GM23338 (cell line): ENCODE measurements around the gene C3orf22. TPM values are rescaled to one million over a fixed set of nuclear protein-coding genes. Genes with fewer than 3 reads are reported as not detected.

Source experiments
- ATAC-seq: fragments of 200-7000 bp; cut with Tn5 transposase; 3 replicates; pipeline ENCODE4 v1.9.1; 2020
- DNase-seq: peaks from one replicate; pipeline ENCODE4 v3.0.0-alpha.2; 2015; ENCODE audit warnings: low spot score
- H2AFZ ChIP-seq: fragments of 200-600 bp; sonication (generic); 2 replicates; pipeline ENCODE4 v1.8.0; 2016; ENCODE audit warnings: antibody characterized with exemption, mild to moderate bottlenecking, moderate library complexity
- H3F3A ChIP-seq: fragments of 200-600 bp; sonication (generic); replicated peaks from 2 replicates; pipeline ENCODE4 v1.8.0; 2017; ENCODE audit warnings: antibody characterized with exemption, mixed run types, low read depth
- H3K27ac ChIP-seq: fragments of 200-600 bp; sonication (generic); 2 replicates; pipeline ENCODE4 v1.6.1; 2016; ENCODE audit warnings: low read depth
- H3K27me3 ChIP-seq: fragments of 200-600 bp; sonication (generic); 2 replicates; pipeline ENCODE4 v1.8.0; 2016; ENCODE audit warnings: mild to moderate bottlenecking, mixed run types, moderate library complexity; ENCODE audit not compliant: insufficient read depth
- H3K36me3 ChIP-seq: fragments of 200-600 bp; sonication (generic); 2 replicates; pipeline ENCODE4 v1.8.0; 2016; ENCODE audit warnings: mild to moderate bottlenecking; ENCODE audit not compliant: insufficient read depth
- H3K4me1 ChIP-seq: fragments of 200-600 bp; sonication (generic); 2 replicates; pipeline ENCODE4 v1.8.0; 2016; ENCODE audit warnings: mild to moderate bottlenecking, moderate library complexity; ENCODE audit not compliant: insufficient read depth
- H3K4me2 ChIP-seq: fragments of 200-600 bp; sonication (generic); 2 replicates; pipeline ENCODE4 v1.7.1; 2017; ENCODE audit warnings: mixed run types
- H3K4me3 ChIP-seq: fragments of 200-600 bp; sonication (generic); 2 replicates; pipeline ENCODE4 v1.6.1; 2016; ENCODE audit warnings: mixed run types
- H3K79me2 ChIP-seq: fragments of 200-600 bp; sonication (generic); replicated peaks from 2 replicates; pipeline ENCODE4 v1.8.0; 2017; ENCODE audit warnings: mild to moderate bottlenecking; ENCODE audit not compliant: insufficient read depth
- H3K9me2 ChIP-seq: fragments of 200-600 bp; sonication (generic); 2 replicates; pipeline ENCODE4 v1.8.0; 2017; ENCODE audit not compliant: insufficient read depth
- H4K20me1 ChIP-seq: fragments of 200-600 bp; sonication (generic); replicated peaks from 2 replicates; pipeline ENCODE4 v1.8.0; 2017; ENCODE audit warnings: mild to moderate bottlenecking; ENCODE audit not compliant: insufficient read depth
- H3K27ac Mint-ChIP-seq: 2 replicates; pipeline ENCODE4 v1.8.0; 2020; ENCODE audit warnings: inconsistent platforms, mild to moderate bottlenecking, moderate library complexity, mixed read lengths
- H3K27me3 Mint-ChIP-seq: 3 replicates; pipeline ENCODE4 v1.8.0; 2022; ENCODE audit warnings: low read depth, mild to moderate bottlenecking, moderate library complexity, mixed read lengths, inconsistent platforms; ENCODE audit not compliant: insufficient read depth, poor library complexity
- H3K36me3 Mint-ChIP-seq: 3 replicates; pipeline ENCODE4 v1.8.0; 2021; ENCODE audit warnings: low read depth, mild to moderate bottlenecking, inconsistent platforms, moderate library complexity, mixed read lengths
- H3K4me1 Mint-ChIP-seq: 3 replicates; pipeline ENCODE4 v1.8.0; 2020; ENCODE audit warnings: mild to moderate bottlenecking, inconsistent platforms, mixed read lengths
- H3K4me3 Mint-ChIP-seq: 3 replicates; pipeline ENCODE4 v1.8.0; 2021; ENCODE audit warnings: moderate library complexity, mild to moderate bottlenecking, inconsistent platforms, mixed read lengths
- H3K9me3 Mint-ChIP-seq: 3 replicates; pipeline ENCODE4 v1.8.0; 2020; ENCODE audit warnings: moderate library complexity, mild to moderate bottlenecking, inconsistent platforms, mixed read lengths
- CREB1 ChIP-seq: fragments of 250-450 bp; sonication (Bioruptor Pico); IDR thresholded peaks from 2 replicates; pipeline ENCODE4 v1.5.0; 2020; ENCODE audit warnings: low read depth, mild to moderate bottlenecking, moderate library complexity
- ETS1 ChIP-seq: IDR thresholded peaks from 2 replicates; pipeline ENCODE4 v1.6.1; 2016; ENCODE audit warnings: antibody characterized with exemption
- EZH2 ChIP-seq: fragments of 200-600 bp; sonication (generic); IDR thresholded peaks from one replicate; pipeline ENCODE4 v1.8.0; 2017; ENCODE audit warnings: antibody characterized with exemption, mild to moderate bottlenecking, low read depth; ENCODE audit not compliant: unreplicated experiment
- NANOG ChIP-seq: IDR thresholded peaks from 2 replicates; pipeline ENCODE4 v1.6.1; 2016; ENCODE audit warnings: antibody characterized with exemption, borderline replicate concordance
- ZNF114 ChIP-seq: fragments of 250-450 bp; sonication (Bioruptor Pico); IDR thresholded peaks from 2 replicates; pipeline ENCODE4 v1.5.0; 2020; ENCODE audit warnings: mild to moderate bottlenecking, moderate library complexity
- ZNF462 ChIP-seq: fragments of 250-450 bp; sonication (Bioruptor Pico); IDR thresholded peaks from 2 replicates; pipeline ENCODE4 v1.5.0; 2020; ENCODE audit warnings: mild to moderate bottlenecking, moderate library complexity
- polyA plus RNA-seq: library from polyadenylated mRNA; unstranded; fragments of >200 nt; fragmentation: Nextera tagmentation; extraction: Ambion mirVana; gene quantifications from 2 replicates; pipeline ENCODE4 v1.2.1, GENCODE V29; 2016
- total RNA-seq: library from RNA; depleted of rRNA; stranded (reverse); fragments of >200 nt; shearing (Covaris generic); gene quantifications from 2 replicates; pipeline ENCODE4 v1.2.3, GENCODE V29; 2014

C3orf22 gene
- total and polyA plus RNA-seq, 2 experiments from 2014 or later, result not detected

- TF ChIP-seq ZNF462 (CRISPR knock-in tag) (no peak), ZNF114 (CRISPR knock-in tag) (no peak), EZH2 (no peak)
Measured at GRCh38 chr3:126562737-126563276, 4.1 kb upstream of the C3orf22 start (continued).

DNA sequence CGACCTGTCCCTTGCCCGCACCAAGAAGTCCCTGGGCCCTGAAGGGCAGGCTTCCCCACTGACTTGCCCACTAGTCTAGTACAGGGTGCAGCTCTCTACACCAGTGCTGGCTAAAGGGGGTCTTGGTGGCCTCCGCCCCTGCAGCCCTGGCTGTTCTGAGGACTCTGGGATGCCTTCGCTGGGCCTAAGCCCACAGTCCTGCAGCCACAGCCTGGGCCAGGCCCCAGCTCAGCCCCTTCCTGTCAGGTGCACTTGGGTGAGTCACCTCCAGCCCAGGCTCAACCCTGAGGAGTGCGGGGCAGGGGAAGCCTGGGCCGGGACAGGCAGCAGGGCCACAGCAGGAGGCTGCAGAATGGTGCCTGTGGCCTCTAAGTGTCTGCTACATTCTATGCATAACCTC lies 971 bp downstream of the C3orf22 start:
- Histone ChIP-seq H3K4me2 (no peak overlapping the region), H2AFZ (no peak overlapping the region), H3K4me3 (no peak overlapping the region), H3K27ac (no peak overlapping the region), H3K36me3 (no peaks in the 10 kb centered on the region), H3K4me1 (no peaks in the 10 kb centered on the region), H3K79me2 (no peaks in the 10 kb centered on the region), H4K20me1 (no peaks in the 10 kb centered on the region), H3K9me2 (no peaks in the 10 kb centered on the region), H3K27me3 (no peaks in the 10 kb centered on the region), H3F3A (no peaks in the 10 kb centered on the region)
- Mint-ChIP-seq H3K9me3 (no peaks in the 10 kb centered on the region), H3K4me3 (no peak overlapping the region), H3K4me1 (peaks cover 5% of the 10 kb centered on the region), H3K27ac (no peak overlapping the region), H3K36me3 (no peaks in the 10 kb centered on the region), H3K27me3 (peaks cover 3% of the 10 kb centered on the region)
- ATAC-seq (peak; percentile 52), DNase-seq (no peak)
- TF ChIP-seq ETS1 (no peak), ZNF114 (CRISPR knock-in tag) (no peak), CREB1 (no peak), NANOG (no peak)
